ENCODE measurements around the gene OR10D3.

The OR10D3 gene

GRCh38 chr11:124172599-124172998 is 10.5 kb upstream of the OR10D3 start:
- Histone ChIP-seq H3K79me2 (ENCODE audit: low read length) (no peaks in the 10 kb centered on the region), H3K4me2 (ENCODE audit: low read depth, low read length) (no peak overlapping the region), H3K4me3 (ENCODE audit: low read length) (no peak overlapping the region), H3K27me3 (replicated peaks; ENCODE audit: insufficient read depth, low read length) (no peaks in the 10 kb centered on the region), H3K27ac (ENCODE audit: low read length) (no peak overlapping the region), H3K9me2 (replicated peaks; ENCODE audit: insufficient read depth, low read length) (no peaks in the 10 kb centered on the region), H3K9ac (ENCODE audit: low read length) (no peak overlapping the region), H4K20me1 (ENCODE audit: insufficient read depth, low read length) (no peaks in the 10 kb centered on the region), H2AFZ (ENCODE audit: low read length) (no peak overlapping the region), H3K9me3 (replicated peaks; ENCODE audit: insufficient read depth, low read length) (no peaks in the 10 kb centered on the region), H3F3A (ENCODE audit: insufficient read depth, low read length) (no peaks in the 10 kb centered on the region), H3K4me1 (ENCODE audit: low read length) (no peaks in the 10 kb centered on the region), H3K36me3 (replicated peaks; ENCODE audit: insufficient read depth, low read length) (no peaks in the 10 kb centered on the region)
- DNase-seq = no peak
- TF ChIP-seq EZH2 (optimal IDR thresholded peaks at IDR 0.05; ENCODE audit: low read depth, low read length) (no peak), CTCF (IDR thresholded peaks at IDR 0.05; ENCODE audit: low read length) (no peak), EZH2phosphoT487 (IDR thresholded peaks at IDR 0.05; ENCODE audit: low read length) (no peak)

- Histone ChIP-seq H3K9me2 (replicated peaks; ENCODE audit: insufficient read depth, low read length) (no peaks in the 10 kb centered on the region), H3K4me2 (ENCODE audit: low read depth, low read length) (no peak overlapping the region), H3F3A (ENCODE audit: insufficient read depth, low read length) (no peaks in the 10 kb centered on the region), H3K79me2 (ENCODE audit: low read length) (no peaks in the 10 kb centered on the region), H3K36me3 (replicated peaks; ENCODE audit: insufficient read depth, low read length) (no peaks in the 10 kb centered on the region), H2AFZ (ENCODE audit: low read length) (no peak overlapping the region), H3K9me3 (replicated peaks; ENCODE audit: insufficient read depth, low read length) (no peaks in the 10 kb centered on the region), H3K4me1 (ENCODE audit: low read length) (no peaks in the 10 kb centered on the region), H3K4me3 (ENCODE audit: low read length) (no peak overlapping the region), H3K27me3 (replicated peaks; ENCODE audit: insufficient read depth, low read length) (no peaks in the 10 kb centered on the region), H3K27ac (ENCODE audit: low read length) (no peak overlapping the region), H3K9ac (ENCODE audit: low read length) (no peak overlapping the region), H4K20me1 (ENCODE audit: insufficient read depth, low read length) (no peaks in the 10 kb centered on the region)
- TF ChIP-seq EZH2phosphoT487 (IDR thresholded peaks at IDR 0.05; ENCODE audit: low read length) = no peak
- TF ChIP-seq CTCF (IDR thresholded peaks at IDR 0.05; ENCODE audit: low read length) = no peak
- TF ChIP-seq EZH2 (optimal IDR thresholded peaks at IDR 0.05; ENCODE audit: low read depth, low read length) = no peak
- peak; percentile 56 for DNase-seq
Measured at GRCh38 chr11:124174001-124174583, 9.1 kb upstream of the OR10D3 start.

DNA sequence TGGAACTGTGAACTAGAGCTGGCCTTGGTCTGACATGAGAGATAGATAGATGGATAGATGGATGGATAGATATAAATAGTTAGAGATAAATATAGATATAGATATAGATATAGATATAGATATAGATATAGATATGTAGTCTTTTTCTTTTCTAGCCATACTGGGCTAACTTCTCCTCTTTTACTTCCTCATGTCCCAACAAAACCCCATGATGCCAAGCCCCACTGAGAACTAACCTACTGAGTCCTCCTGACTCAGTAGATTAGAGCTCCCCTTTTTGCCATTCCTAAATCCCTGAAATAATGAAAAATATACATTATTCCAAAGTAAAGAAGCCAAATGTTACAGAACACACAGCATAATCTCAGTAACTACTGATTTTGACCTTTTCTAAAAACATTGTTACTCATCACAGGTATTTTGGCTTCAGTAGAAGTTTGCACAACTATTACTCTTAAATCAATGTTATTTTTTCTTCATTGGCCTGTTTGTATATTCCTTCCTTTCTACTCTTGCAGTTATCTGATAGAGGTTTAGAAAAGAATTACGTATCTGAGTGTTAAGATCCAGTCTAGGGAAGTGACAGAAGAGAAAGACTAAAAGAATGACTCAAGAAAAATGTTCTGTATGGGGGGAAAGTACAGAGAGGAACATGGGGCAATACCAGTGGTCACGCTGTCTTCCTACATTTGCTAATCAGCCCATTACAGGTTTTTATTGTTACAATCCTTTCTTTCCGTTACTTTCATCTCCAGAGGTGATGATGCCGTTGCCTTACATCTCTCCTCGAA is 6.0 kb upstream of the OR10D3 start:
- Histone ChIP-seq H3K9me3 (replicated peaks; ENCODE audit: insufficient read depth, low read length) (no peaks in the 10 kb centered on the region), H3K4me2 (ENCODE audit: low read depth, low read length) (no peak overlapping the region), H2AFZ (ENCODE audit: low read length) (no peak overlapping the region), H3K4me1 (ENCODE audit: low read length) (no peaks in the 10 kb centered on the region), H3F3A (ENCODE audit: insufficient read depth, low read length) (no peaks in the 10 kb centered on the region), H3K9me2 (replicated peaks; ENCODE audit: insufficient read depth, low read length) (no peaks in the 10 kb centered on the region), H3K27me3 (replicated peaks; ENCODE audit: insufficient read depth, low read length) (no peaks in the 10 kb centered on the region), H3K36me3 (replicated peaks; ENCODE audit: insufficient read depth, low read length) (no peaks in the 10 kb centered on the region), H3K27ac (ENCODE audit: low read length) (no peak overlapping the region), H3K79me2 (ENCODE audit: low read length) (no peaks in the 10 kb centered on the region), H3K4me3 (ENCODE audit: low read length) (no peak overlapping the region), H3K9ac (ENCODE audit: low read length) (no peak overlapping the region), H4K20me1 (ENCODE audit: insufficient read depth, low read length) (no peaks in the 10 kb centered on the region)
- no peak for DNase-seq
- TF ChIP-seq EZH2phosphoT487 (IDR thresholded peaks at IDR 0.05; ENCODE audit: low read length) (no peak), EZH2 (optimal IDR thresholded peaks at IDR 0.05; ENCODE audit: low read depth, low read length) (no peak), CTCF (IDR thresholded peaks at IDR 0.05; ENCODE audit: low read length) (no peak)
